GM12878 (cell line): Measurements from ENCODE around the gene PARP15. TPM values are rescaled to one million over a fixed set of nuclear protein-coding genes. Genes with fewer than 3 reads are reported as not detected.

Experiments
- ATAC-seq: fragments of 200-7000 bp; cut with Tn5 transposase; 3 replicates; pipeline ENCODE4 v1.9.1; 2020; ENCODE audit warnings: mild to moderate bottlenecking, moderate library complexity
- BruUV-seq: library from RNA; stranded (reverse); fragments of 400-500 nt; replicated peaks from 2 replicates; lab custom pipeline; 2021; lab: Mats Ljungman, UMichigan
- CTCF ChIA-PET: fragments of 300-600 bp; sonication (Branson Sonifier 250); formaldehyde crosslinking; extraction: SDS; loops from one replicate; lab custom pipeline; 2021; ENCODE audit warnings: inconsistent platforms; lab: Yijun Ruan, JAX
- POLR2A ChIA-PET: fragments of 350-600 bp; formaldehyde crosslinking; extraction: SDS; loops from one replicate; lab custom pipeline; 2021; ENCODE audit warnings: inconsistent platforms; lab: Charles Lee
- RAD21 ChIA-PET: fragments of 300-600 bp; sonication (Branson Sonifier 250); formaldehyde crosslinking; loops from one replicate; lab custom pipeline; 2023; ENCODE audit warnings: antibody characterized with exemption; ENCODE audit not compliant: unreplicated experiment; lab: Charles Lee
- SMC1A ChIA-PET: fragments of 300-600 bp; sonication (Branson Sonifier 250); formaldehyde crosslinking; loops from one replicate; lab custom pipeline; 2023; ENCODE audit not compliant: unreplicated experiment, uncharacterized antibody; lab: Charles Lee
- DNase-seq: peaks from one replicate; pipeline ENCODE4 v3.0.0-alpha.2; 2011; ENCODE audit warnings: low read depth, low spot score
- FAIRE-seq: peaks from 3 replicates; lab custom pipeline; 2011; peaks lifted over from hg19 to GRCh38; lab: Jason Lieb, UNC
- H2AFZ ChIP-seq: 2 replicates; pipeline ENCODE4 v1.6.0; 2011; ENCODE audit warnings: low read depth, low read length, control low read depth; ENCODE audit not compliant: control insufficient read depth
- H3K27ac ChIP-seq: 2 replicates; pipeline ENCODE4 v1.5.1; 2011; ENCODE audit warnings: control low read depth; ENCODE audit not compliant: control insufficient read depth, insufficient read depth
- H3K27me3 ChIP-seq, 2 experiments: replicated peaks in 1 of 2; 2 replicates each; pipeline versions ENCODE4 v1.6.0 to v1.6.1; 2011; ENCODE audit warnings: low read length in 1 of 2; ENCODE audit not compliant: control insufficient read depth in 2 of 2, insufficient read depth in 2 of 2
- H3K36me3 ChIP-seq, 2 experiments: 2 replicates each; pipeline ENCODE4 v1.5.1; 2011; ENCODE audit warnings: low read length in 1 of 2; ENCODE audit not compliant: control insufficient read depth in 2 of 2, insufficient read depth in 2 of 2
- H3K4me1 ChIP-seq: 2 replicates; pipeline ENCODE4 v1.6.1; 2011; ENCODE audit warnings: mild to moderate bottlenecking, low read length, moderate library complexity, mixed read lengths; ENCODE audit not compliant: control insufficient read depth, insufficient read depth
- H3K4me2 ChIP-seq: 2 replicates; pipeline ENCODE4 v1.6.0; 2011; ENCODE audit warnings: control low read depth; ENCODE audit not compliant: control insufficient read depth, insufficient read depth
- H3K4me3 ChIP-seq: fragments of 200-600 bp; sonication (generic); 2 replicates; pipeline ENCODE4 v1.5.1; 2016
- H3K79me2 ChIP-seq: 2 replicates; pipeline ENCODE4 v1.6.0; 2011; ENCODE audit warnings: low read length; ENCODE audit not compliant: control insufficient read depth, insufficient read depth
- H3K9ac ChIP-seq: 2 replicates; pipeline ENCODE4 v1.8.0; 2011; ENCODE audit warnings: low read length, control low read depth, mixed read lengths; ENCODE audit not compliant: control insufficient read depth, insufficient read depth
- H3K9me3 ChIP-seq: replicated peaks from 3 replicates; pipeline ENCODE4 v1.5.1; 2011; ENCODE audit warnings: mild to moderate bottlenecking, low read length; ENCODE audit not compliant: control insufficient read depth, insufficient read depth
- H4K20me1 ChIP-seq: 2 replicates; pipeline ENCODE4 v1.6.0; 2011; ENCODE audit not compliant: control insufficient read depth, insufficient read depth
- BCL11A ChIP-seq: IDR thresholded peaks from 2 replicates; pipeline ENCODE4 v1.6.1; 2011; ENCODE audit warnings: low read depth, low read length
- BMI1 ChIP-seq: fragments of 450-650 bp; IDR thresholded peaks from 2 replicates; pipeline ENCODE4 v1.6.1; 2016; ENCODE audit warnings: mild to moderate bottlenecking, moderate library complexity, borderline replicate concordance
- CBFB ChIP-seq: IDR thresholded peaks from 2 replicates; pipeline ENCODE4 v1.6.1; 2016; ENCODE audit warnings: antibody characterized with exemption, low read depth
- CHD1 ChIP-seq: IDR thresholded peaks from 2 replicates; pipeline ENCODE4 v1.6.1; 2012; ENCODE audit warnings: low read depth, low read length, improper control_type of control experiment
- DPF2 ChIP-seq: fragments of 450-650 bp; IDR thresholded peaks from 2 replicates; pipeline ENCODE4 v1.6.1; 2017; ENCODE audit warnings: mild to moderate bottlenecking
- MEF2A ChIP-seq: IDR thresholded peaks from 2 replicates; pipeline ENCODE4 v1.6.1; 2011; ENCODE audit warnings: low read depth, mild to moderate bottlenecking, low read length, moderate library complexity; ENCODE audit not compliant: insufficient read depth
- PAX5 ChIP-seq: IDR thresholded peaks from 2 replicates; pipeline ENCODE4 v1.6.1; 2011; ENCODE audit warnings: low read depth, low read length, borderline replicate concordance
- ZNF24 ChIP-seq: fragments of 450-650 bp; IDR thresholded peaks from 2 replicates; pipeline ENCODE4 v1.6.1; 2017; ENCODE audit warnings: antibody characterized with exemption, mild to moderate bottlenecking
- WGBS: methylation state at CpG from one replicate; pipeline ENCODE4 v1.1.6; 2016; ENCODE audit warnings: low lambda C conversion rate; ENCODE audit not compliant: insufficient replicate concordance, insufficient coverage; ENCODE audit errors: missing lambda C conversion rate; 5-methylcytosine and 5-hydroxymethylcytosine counted together
- in situ Hi-C: fragments of 300-500 bp; cut with MboI; formaldehyde crosslinking; loops from 9 replicates; pipeline ENCODE4 v1.14.3; 2018; ENCODE audit warnings: mixed read lengths
- intact Hi-C: fragments of 100-400 bp; cut with micrococcal nuclease; formaldehyde crosslinking; loops from one replicate; pipeline ENCODE4 v1.14.2; 2022; ENCODE audit not compliant: unreplicated experiment
- polyA plus RNA-seq, 11 experiments: library from polyadenylated mRNA; depleted of rRNA in 4 of 11; unstranded in 6 of 11; stranded (reverse) in 5 of 11; fragments of >200 nt; fragmentation: Nextera tagmentation in 4 of 11; fragmentation: Illumina TruSeq in 1 of 11; extraction: Ambion mirVana in 4 of 11; extraction: Trizol in 1 of 11; gene quantifications; 1 replicate in 1 of 11; 2 replicates in 10 of 11; pipeline versions ENCODE4 v1.2.1 to v1.2.3, GENCODE V29; 2011 to 2016; ENCODE audit warnings: inconsistent platforms in 2 of 11, missing spikeins in 2 of 11, low read depth in 1 of 11
- total RNA-seq, 4 experiments: library from RNA; depleted of rRNA in 3 of 4; stranded (reverse); fragments of >200 nt in 3 of 4; fragmentation: Illumina TruSeq in 1 of 4; extraction: Trizol in 1 of 4; gene quantifications; 2 replicates each; pipeline versions ENCODE4 v1.2.1 to v1.2.3, GENCODE V29; 2013 to 2021
- TF ChIP-seq, protein P1 (sequence below): IDR thresholded peaks from 2 replicates; pipeline ENCODE4 v1.6.1; 2011; ENCODE audit warnings: mild to moderate bottlenecking, low read depth, low read length, moderate library complexity; ENCODE audit not compliant: insufficient replicate concordance
- TF ChIP-seq, protein P2 (sequence below): fragments of 450-650 bp; IDR thresholded peaks from 2 replicates; pipeline ENCODE4 v1.6.1; 2017; ENCODE audit warnings: antibody characterized with exemption, mild to moderate bottlenecking, moderate library complexity
- TF ChIP-seq, protein P3 (sequence below): fragments of 450-650 bp; IDR thresholded peaks from 2 replicates; pipeline ENCODE4 v1.6.1; 2016; ENCODE audit warnings: mild to moderate bottlenecking

The PARP15 gene
- total and polyA plus RNA-seq, 10 of the 15 experiments (the other 5 are each of a cell fraction or from before 2014, with no cell fraction given) = 9.0 to 234 (median 36.3) TPM

DNA sequence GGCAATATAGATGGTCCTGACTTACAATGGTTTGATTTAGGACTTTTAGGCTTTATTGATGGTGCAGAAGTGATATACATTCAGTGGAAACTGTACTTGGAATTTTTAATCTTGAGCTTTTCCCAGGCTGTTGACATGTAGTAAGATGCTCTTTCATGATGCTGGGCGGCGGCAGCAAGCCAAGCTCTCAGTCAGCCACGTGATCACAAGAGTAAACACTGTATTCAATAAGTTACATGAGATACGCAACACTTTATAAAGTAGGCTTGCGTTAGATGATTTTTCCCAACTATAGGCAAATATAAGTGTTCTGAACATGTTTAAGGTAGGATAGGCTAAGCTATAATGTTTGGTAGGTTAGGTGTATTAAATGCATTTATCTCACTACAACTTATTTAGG is 31.3 kb upstream of the PARP15 start:
- no peak for FAIRE-seq
- 98% methylated on average over 5 of the region's 5 CpGs for WGBS
- SMC1A ChIA-PET = interaction anchor here (0.5 to 4.7 kb wide), 7 partner anchors 10 to 309 kb away, joined by 3 to 27 read pairs (median 4); no protein-coding TSS in a partner anchor
- Histone ChIP-seq H3K27ac (no peak overlapping the region), H3K4me2 (no peak overlapping the region), H3K79me2 (no peaks in the 10 kb centered on the region), H4K20me1 (no peaks in the 10 kb centered on the region), H3K36me3 (peaks cover 2 to 9% of the 10 kb centered on the region in 2 experiments; a peak in 3 of 4 replicates), H3K27me3 (no peaks in the 10 kb centered on the region), H3K4me3 (no peak overlapping the region), H2AFZ (no peak overlapping the region), H3K4me1 (no peaks in the 10 kb centered on the region), H3K9ac (no peak overlapping the region), H3K9me3 (no peaks in the 10 kb centered on the region)
- no peak for DNase-seq
- BruUV-seq = no TSS peak
- POLR2A ChIA-PET = no interaction called here
- CTCF ChIA-PET = interaction anchor here (0.5 to 1.3 kb wide), 4 partner anchors 9 to 138 kb away, joined by 3 to 5 read pairs (median 3); no protein-coding TSS in a partner anchor
- intact Hi-C loops = no loop called here
- TF ChIP-seq, protein P1, sequence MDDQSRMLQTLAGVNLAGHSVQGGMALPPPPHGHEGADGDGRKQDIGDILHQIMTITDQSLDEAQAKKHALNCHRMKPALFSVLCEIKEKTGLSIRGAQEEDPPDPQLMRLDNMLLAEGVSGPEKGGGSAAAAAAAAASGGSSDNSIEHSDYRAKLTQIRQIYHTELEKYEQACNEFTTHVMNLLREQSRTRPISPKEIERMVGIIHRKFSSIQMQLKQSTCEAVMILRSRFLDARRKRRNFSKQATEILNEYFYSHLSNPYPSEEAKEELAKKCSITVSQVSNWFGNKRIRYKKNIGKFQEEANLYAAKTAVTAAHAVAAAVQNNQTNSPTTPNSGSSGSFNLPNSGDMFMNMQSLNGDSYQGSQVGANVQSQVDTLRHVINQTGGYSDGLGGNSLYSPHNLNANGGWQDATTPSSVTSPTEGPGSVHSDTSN = no peak
- TF ChIP-seq BMI1 (no peak), CBFB (no peak), DPF2 (no peak), CHD1 (no peak), MEF2A (no peak), BCL11A (no peak), ZNF24 (no peak), PAX5 (no peak)
- TF ChIP-seq, protein P2, sequence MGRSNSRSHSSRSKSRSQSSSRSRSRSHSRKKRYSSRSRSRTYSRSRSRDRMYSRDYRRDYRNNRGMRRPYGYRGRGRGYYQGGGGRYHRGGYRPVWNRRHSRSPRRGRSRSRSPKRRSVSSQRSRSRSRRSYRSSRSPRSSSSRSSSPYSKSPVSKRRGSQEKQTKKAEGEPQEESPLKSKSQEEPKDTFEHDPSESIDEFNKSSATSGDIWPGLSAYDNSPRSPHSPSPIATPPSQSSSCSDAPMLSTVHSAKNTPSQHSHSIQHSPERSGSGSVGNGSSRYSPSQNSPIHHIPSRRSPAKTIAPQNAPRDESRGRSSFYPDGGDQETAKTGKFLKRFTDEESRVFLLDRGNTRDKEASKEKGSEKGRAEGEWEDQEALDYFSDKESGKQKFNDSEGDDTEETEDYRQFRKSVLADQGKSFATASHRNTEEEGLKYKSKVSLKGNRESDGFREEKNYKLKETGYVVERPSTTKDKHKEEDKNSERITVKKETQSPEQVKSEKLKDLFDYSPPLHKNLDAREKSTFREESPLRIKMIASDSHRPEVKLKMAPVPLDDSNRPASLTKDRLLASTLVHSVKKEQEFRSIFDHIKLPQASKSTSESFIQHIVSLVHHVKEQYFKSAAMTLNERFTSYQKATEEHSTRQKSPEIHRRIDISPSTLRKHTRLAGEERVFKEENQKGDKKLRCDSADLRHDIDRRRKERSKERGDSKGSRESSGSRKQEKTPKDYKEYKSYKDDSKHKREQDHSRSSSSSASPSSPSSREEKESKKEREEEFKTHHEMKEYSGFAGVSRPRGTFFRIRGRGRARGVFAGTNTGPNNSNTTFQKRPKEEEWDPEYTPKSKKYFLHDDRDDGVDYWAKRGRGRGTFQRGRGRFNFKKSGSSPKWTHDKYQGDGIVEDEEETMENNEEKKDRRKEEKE = no peak
- TF ChIP-seq, protein P3, sequence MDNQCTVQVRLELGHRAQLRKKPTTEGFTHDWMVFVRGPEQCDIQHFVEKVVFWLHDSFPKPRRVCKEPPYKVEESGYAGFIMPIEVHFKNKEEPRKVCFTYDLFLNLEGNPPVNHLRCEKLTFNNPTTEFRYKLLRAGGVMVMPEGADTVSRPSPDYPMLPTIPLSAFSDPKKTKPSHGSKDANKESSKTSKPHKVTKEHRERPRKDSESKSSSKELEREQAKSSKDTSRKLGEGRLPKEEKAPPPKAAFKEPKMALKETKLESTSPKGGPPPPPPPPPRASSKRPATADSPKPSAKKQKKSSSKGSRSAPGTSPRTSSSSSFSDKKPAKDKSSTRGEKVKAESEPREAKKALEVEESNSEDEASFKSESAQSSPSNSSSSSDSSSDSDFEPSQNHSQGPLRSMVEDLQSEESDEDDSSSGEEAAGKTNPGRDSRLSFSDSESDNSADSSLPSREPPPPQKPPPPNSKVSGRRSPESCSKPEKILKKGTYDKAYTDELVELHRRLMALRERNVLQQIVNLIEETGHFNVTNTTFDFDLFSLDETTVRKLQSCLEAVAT = no peak
- ATAC-seq = no peak
- in situ Hi-C loops = no loop called here
- RAD21 ChIA-PET = interaction anchor here (1.2 kb wide), 1 partner anchor 12 kb away, joined by 3 read pairs; no protein-coding TSS in a partner anchor
